Stomach (tissue), 4 donors: ENCODE measurements around the gene PLCD1.

Experiments
- CTCF ChIP-seq, 7 experiments: fragments of 450-650 bp in 4 of 7; fragments of 200-600 bp in 3 of 7; sonication (generic) in 3 of 7; IDR thresholded peaks; one replicate each; pipeline ENCODE4 v1.5.1; 2016 to 2019; ENCODE audit warnings: antibody characterized with exemption in 7 of 7, control low read depth in 2 of 7, mild to moderate bottlenecking in 1 of 7
- POLR2AphosphoS5 ChIP-seq, 3 donors: sonication (generic); formaldehyde crosslinking; IDR thresholded peaks; one replicate each; pipeline ENCODE4 v1.6.1; 2016; ENCODE audit warnings: antibody characterized with exemption in 3 of 3

- TF ChIP-seq CTCF (IDR thresholded peaks at IDR 0.05) (no peak), POLR2AphosphoS5 (IDR thresholded peaks at IDR 0.05) (no peak)
Observed at GRCh38 chr3:38062809-38063208, 33.4 kb upstream of the PLCD1 start.
